Measurements from ENCODE around the gene ERRFI1.

Gene ERRFI1

DNA sequence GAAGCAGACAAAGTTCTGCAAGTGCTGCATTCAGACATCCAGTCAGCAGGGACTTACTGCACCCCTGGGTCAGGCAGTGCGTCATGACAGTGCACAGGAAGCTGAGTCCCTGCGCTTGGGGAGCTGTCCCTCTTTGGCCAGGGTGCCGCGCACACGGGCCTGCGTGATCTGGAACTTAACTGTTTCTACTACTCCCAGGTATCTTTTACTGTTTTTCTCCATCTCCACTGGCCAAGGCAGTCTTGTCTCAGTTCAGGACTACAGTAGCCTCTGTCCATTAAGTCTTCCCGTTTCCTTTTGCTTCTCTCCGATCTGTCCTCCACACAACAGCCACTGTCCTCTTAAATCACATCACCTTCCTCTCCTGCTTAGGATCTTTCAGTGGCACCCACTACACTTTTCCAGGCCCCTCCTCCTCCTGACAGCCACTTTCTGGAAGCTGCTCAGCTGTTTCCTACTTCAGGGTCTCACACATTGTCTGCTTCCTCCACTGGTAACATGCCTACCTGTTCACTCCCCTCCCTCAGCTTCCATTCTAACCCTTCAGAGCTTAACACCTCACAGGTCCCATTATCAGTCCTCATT lies 15.9 kb downstream of the ERRFI1 start:
- DNase-seq (ENCODE audit: insufficient read length, low spot score), result no peak
- TF ChIP-seq, protein P1, sequence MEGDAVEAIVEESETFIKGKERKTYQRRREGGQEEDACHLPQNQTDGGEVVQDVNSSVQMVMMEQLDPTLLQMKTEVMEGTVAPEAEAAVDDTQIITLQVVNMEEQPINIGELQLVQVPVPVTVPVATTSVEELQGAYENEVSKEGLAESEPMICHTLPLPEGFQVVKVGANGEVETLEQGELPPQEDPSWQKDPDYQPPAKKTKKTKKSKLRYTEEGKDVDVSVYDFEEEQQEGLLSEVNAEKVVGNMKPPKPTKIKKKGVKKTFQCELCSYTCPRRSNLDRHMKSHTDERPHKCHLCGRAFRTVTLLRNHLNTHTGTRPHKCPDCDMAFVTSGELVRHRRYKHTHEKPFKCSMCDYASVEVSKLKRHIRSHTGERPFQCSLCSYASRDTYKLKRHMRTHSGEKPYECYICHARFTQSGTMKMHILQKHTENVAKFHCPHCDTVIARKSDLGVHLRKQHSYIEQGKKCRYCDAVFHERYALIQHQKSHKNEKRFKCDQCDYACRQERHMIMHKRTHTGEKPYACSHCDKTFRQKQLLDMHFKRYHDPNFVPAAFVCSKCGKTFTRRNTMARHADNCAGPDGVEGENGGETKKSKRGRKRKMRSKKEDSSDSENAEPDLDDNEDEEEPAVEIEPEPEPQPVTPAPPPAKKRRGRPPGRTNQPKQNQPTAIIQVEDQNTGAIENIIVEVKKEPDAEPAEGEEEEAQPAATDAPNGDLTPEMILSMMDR (IDR thresholded peaks at IDR 0.05; ENCODE audit: insufficient read depth, missing control alignments), result no peak
- FAIRE-seq, result no peak

DNA sequence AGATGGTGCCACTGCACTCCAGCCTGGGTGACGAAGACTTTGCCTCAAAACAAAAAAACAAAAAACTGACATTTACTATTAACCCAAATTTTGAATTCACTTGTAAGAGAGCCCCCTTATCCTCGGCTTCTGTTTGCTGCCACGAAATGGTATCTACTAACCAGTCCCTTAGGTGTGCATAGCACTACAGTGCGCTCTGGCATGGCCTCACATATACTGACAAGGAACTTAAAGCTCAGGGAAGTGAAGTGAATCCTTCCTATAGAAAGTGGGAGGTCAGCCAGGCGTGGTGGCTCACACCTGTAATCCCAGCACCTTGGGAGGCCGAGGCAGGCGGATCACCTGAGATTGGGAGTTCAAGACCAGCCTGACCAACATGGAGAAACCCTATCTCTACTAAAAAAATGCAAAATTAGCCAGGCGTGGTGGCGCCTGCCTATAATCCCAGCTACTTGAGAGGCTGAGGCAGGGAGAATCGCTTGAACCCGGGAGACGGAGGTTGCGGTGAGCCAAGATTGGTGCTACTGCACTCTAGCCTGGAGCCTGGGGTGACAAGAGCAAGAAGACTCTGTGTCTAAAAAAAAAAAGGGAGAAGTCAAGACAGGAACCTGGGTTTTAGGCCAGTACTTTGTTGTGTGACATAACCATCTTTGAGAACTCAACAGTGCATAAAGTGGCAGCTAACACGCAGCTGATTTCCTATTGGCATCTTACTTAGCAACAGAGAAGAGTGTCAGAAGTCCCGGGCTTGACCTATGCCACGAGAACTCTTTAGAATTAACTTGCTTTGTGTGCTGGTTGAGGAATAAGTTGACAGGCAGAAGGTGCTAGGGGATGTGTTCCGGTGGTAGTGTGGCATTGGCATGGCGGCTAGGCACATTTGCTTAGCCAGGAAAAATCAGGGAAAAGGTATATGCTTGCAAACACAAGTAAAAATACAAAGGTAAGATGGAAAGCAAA lies 16.8 kb downstream of the ERRFI1 start:
- no peak for FAIRE-seq
- TF ChIP-seq, protein P1 (IDR thresholded peaks at IDR 0.05; ENCODE audit: insufficient read depth, missing control alignments), result no peak

GRCh38 chr1:8006037-8006963 lies 19.8 kb downstream of the ERRFI1 start:
- no peak for DNase-seq (ENCODE audit: insufficient read length, low spot score)

More for the DNA sequence above, 16.8 kb downstream of the ERRFI1 start:
- no peak for DNase-seq (ENCODE audit: insufficient read length, low spot score)

DNA sequence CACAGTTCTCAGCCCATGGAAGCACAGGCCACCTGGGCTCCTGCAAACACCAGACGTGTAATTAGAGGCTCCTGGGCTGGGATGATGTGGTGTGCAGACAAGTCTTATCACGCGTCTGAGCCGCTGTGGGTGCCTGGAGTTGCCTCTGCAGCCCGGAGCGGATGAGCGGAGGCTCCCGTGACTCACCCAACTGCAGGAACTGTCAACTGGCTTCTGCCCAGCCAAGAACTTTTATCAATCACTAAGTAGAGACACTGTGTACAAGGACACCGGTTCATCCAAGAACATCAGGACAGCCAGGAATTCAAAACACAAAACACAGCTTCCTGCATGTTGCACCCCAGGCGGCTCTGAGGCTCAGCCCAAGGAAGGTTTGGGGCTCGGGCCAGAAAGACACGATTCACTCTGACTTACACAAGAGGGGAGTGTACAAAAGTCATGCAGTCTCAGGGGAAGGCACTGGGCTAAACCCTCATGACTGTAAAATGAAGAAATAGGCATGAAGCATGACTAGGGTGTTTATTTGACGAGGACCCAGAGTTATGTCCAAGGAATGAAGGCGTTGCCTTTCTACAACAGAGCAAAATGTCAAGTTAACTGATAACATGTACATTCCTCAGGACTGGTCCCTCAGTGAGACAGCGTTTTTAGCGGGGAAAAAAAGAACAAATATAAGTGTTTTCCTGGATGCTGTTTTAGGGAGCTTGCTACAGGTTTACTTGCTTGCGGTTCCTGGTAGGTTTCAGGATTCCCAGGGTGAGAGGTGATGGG lies 21.1 kb downstream of the ERRFI1 start:
- FAIRE-seq, result no peak
- DNase-seq (ENCODE audit: insufficient read length, low spot score), result no peak
- TF ChIP-seq, protein P1 (IDR thresholded peaks at IDR 0.05; ENCODE audit: insufficient read depth, missing control alignments), result no peak

More at GRCh38 chr1:8006037-8006963, 19.8 kb downstream of the ERRFI1 start:
- FAIRE-seq, result no peak
- TF ChIP-seq, protein P1 (IDR thresholded peaks at IDR 0.05; ENCODE audit: insufficient read depth, missing control alignments), result no peak

- DNase-seq (ENCODE audit: insufficient read length, low spot score) (no peak), FAIRE-seq (no peak)
- TF ChIP-seq, protein P1 (IDR thresholded peaks at IDR 0.05; ENCODE audit: insufficient read depth, missing control alignments), result no peak
These were observed 21.9 kb downstream of the ERRFI1 start for GRCh38 chr1:8004113-8004802.
